Transverse colon (tissue), 4 donors: Measurements from ENCODE around the gene BRICD5. TPM values are rescaled to one million over a fixed set of nuclear protein-coding genes. Genes with fewer than 3 reads are reported as not detected.
"Not testable (repeated sequence)": the region's sequence is repeated elsewhere in the genome, so short reads cannot be mapped to it uniquely, and the experiment has no call there.

Experiments
- DNase-seq: peaks from one replicate; pipeline ENCODE4 v3.0.0-alpha.2; 2019
- H3K27ac ChIP-seq, 4 donors: fragments of 200-600 bp; sonication (generic); 2 replicates each; pipeline ENCODE4 v1.5.1; 2016 to 2018; ENCODE audit warnings: inconsistent platforms in 4 of 4
- H3K27me3 ChIP-seq: fragments of 200-600 bp; sonication (generic); 2 replicates; pipeline ENCODE4 v1.5.1; 2017; ENCODE audit warnings: inconsistent platforms
- H3K36me3 ChIP-seq, 4 donors: fragments of 200-600 bp; sonication (generic); 2 replicates each; pipeline ENCODE4 v1.5.1; 2017 to 2019; ENCODE audit warnings: inconsistent platforms in 4 of 4
- H3K4me1 ChIP-seq, 4 donors: fragments of 200-600 bp; sonication (generic); 2 replicates each; pipeline ENCODE4 v1.5.1; 2017 to 2020; ENCODE audit warnings: inconsistent platforms in 4 of 4
- H3K4me3 ChIP-seq, 4 donors: fragments of 200-600 bp; sonication (generic); 1 replicate in 1 of 4; 2 replicates in 3 of 4; pipeline versions ENCODE4 v1.5.1 to v1.6.1; 2017 to 2019; ENCODE audit warnings: inconsistent platforms in 4 of 4
- H3K9me3 ChIP-seq, 2 donors: fragments of 200-600 bp; sonication (generic); 2 replicates each; pipeline ENCODE4 v1.5.1; 2017 to 2019; ENCODE audit warnings: inconsistent platforms in 2 of 2
- CTCF ChIP-seq, 5 experiments: fragments of 200-600 bp in 3 of 5; fragments of 450-650 bp in 2 of 5; sonication (generic) in 3 of 5; IDR thresholded peaks; 1 replicate in 2 of 5; 2 replicates in 3 of 5; pipeline ENCODE4 v1.5.1; 2016 to 2017; ENCODE audit warnings: antibody characterized with exemption in 5 of 5, inconsistent platforms in 3 of 5, mild to moderate bottlenecking in 2 of 5, moderate library complexity in 1 of 5
- EP300 ChIP-seq: sonication (generic); formaldehyde crosslinking; IDR thresholded peaks from one replicate; pipeline ENCODE4 v1.6.1; 2017; ENCODE audit warnings: antibody characterized with exemption, low read depth
- POLR2A ChIP-seq: fragments of 450-650 bp; IDR thresholded peaks from one replicate; pipeline ENCODE4 v1.6.1; 2016; ENCODE audit warnings: antibody characterized with exemption, mild to moderate bottlenecking, moderate library complexity
- POLR2AphosphoS5 ChIP-seq, 3 donors: sonication (generic); formaldehyde crosslinking; IDR thresholded peaks; one replicate each; pipeline ENCODE4 v1.6.1; 2016; ENCODE audit warnings: antibody characterized with exemption in 3 of 3
- WGBS, 2 donors: methylation state at CpG; one replicate each; pipeline ENCODE4 v1.1.5; 2018; ENCODE audit warnings: low coverage in 1 of 2; 5-methylcytosine and 5-hydroxymethylcytosine counted together
- in situ Hi-C, 4 donors: fragments of 200-750 bp; cut with MboI; loops; one replicate each; pipeline versions ENCODE4 v1.15.0 to v1.15.1; 2017; ENCODE audit warnings: low sequenced_read_pairs in 3 of 4, low pct_ligation_motif_present in 1 of 4, low pct_unique_long_range_greater_than_20kb in 1 of 4
- intact Hi-C: fragments of 100-400 bp; cut with DNase I; formaldehyde crosslinking; loops from one replicate; pipeline ENCODE4 v1.15.1; 2023; ENCODE audit warnings: low total_unique reads
- total RNA-seq, 4 donors: library from RNA; depleted of rRNA; stranded (reverse); fragments of >200 nt; gene quantifications; one replicate each; pipeline ENCODE4 v1.1.0, GENCODE V29; 2016

BRICD5 gene
- 10 to 100 TPM in 2 of 4 donors, 1 to 10 TPM in 2; 5.7 to 29.9 (median 11.7) TPM for total RNA-seq

- intact Hi-C loops (no loop called here), in situ Hi-C loops (no loop called here)
- no peaks in the 10 kb centered on the region for H3K27me3 ChIP-seq
- TF ChIP-seq POLR2AphosphoS5 (IDR thresholded peaks at IDR 0.05) = no peak
- TF ChIP-seq CTCF (IDR thresholded peaks at IDR 0.05) = no peak
- no peak for TF ChIP-seq EP300
- no peak for TF ChIP-seq POLR2A
- H3K9me3 ChIP-seq = no peaks in the 10 kb centered on the region
- H3K27ac ChIP-seq = no peak within 1 kb of the TSS
- no peak within 1 kb of the TSS for H3K4me3 ChIP-seq
- peaks cover 0 to 13% (median 3%) of the 10 kb centered on the region in 4 donors for H3K36me3 ChIP-seq
- 76% methylated on average over 24 of the region's 24 CpGs; no CpG with 5 or more reads in 1 of the 2 donors for WGBS, 2 donors
- no peak for DNase-seq
- peaks cover 25 to 36% (median 32%) of the 10 kb centered on the region in 4 donors for H3K4me1 ChIP-seq
Measured at GRCh38 chr16:2210386-2211365, at the start of gene BRICD5. BRICD5 (minus strand) TSS chr16:2210863; CDS start chr16:2210833, 30 bp downstream.

- H3K9me3 ChIP-seq = no peaks in the 10 kb centered on the region
- peaks cover 0 to 82% (median 35%) of the 10 kb centered on the region in 4 donors for H3K36me3 ChIP-seq
- no peak for TF ChIP-seq EP300
- no peak for TF ChIP-seq CTCF (IDR thresholded peaks at IDR 0.05)
- TF ChIP-seq POLR2A = no peak
- TF ChIP-seq POLR2AphosphoS5 (IDR thresholded peaks at IDR 0.05) = no peak
- intact Hi-C loops (no loop called here), in situ Hi-C loops (no loop called here)
- H3K4me3 ChIP-seq = no peak overlapping the region
- WGBS, 2 donors = 75 to 84% methylated on average over 8 of the region's 8 CpGs
- no peak overlapping the region for H3K27ac ChIP-seq
- no peaks in the 10 kb centered on the region for H3K27me3 ChIP-seq
- H3K4me1 ChIP-seq = peaks cover 0 to 5% (median 4%) of the 10 kb centered on the region in 4 donors
- DNase-seq = no peak
Measured at GRCh38 chr16:2260250-2260649, 49.6 kb upstream of the BRICD5 start.

- in situ Hi-C loops, H3K4me3 ChIP-seq, H3K27ac ChIP-seq, H3K9me3 ChIP-seq, H3K27me3 ChIP-seq, intact Hi-C loops, DNase-seq, H3K4me1 ChIP-seq: not testable (repeated sequence)
- WGBS, 2 donors = 86 to 92% methylated on average over 4 to 7 of the region's 7 CpGs
- H3K36me3 ChIP-seq = peaks cover 0 to 93% (median 38%) of the 10 kb centered on the region in 4 donors
Measured at GRCh38 chr16:2258530-2258929, 47.9 kb upstream of the BRICD5 start.

GRCh38 chr16:2257726-2258125 lies 47.1 kb upstream of the BRICD5 start:
- Histone ChIP-seq H3K4me3 (no peak overlapping the region), H3K27ac (no peak overlapping the region), H3K36me3 (peaks cover 0 to 92% (median 34%) of the 10 kb centered on the region in 4 donors), H3K27me3 (no peaks in the 10 kb centered on the region), H3K9me3 (no peaks in the 10 kb centered on the region), H3K4me1 (no peaks in the 10 kb centered on the region)
- DNase-seq = no peak
- 84 to 92% methylated on average over 4 to 6 of the region's 6 CpGs for WGBS, 2 donors
- in situ Hi-C loops (no loop called here), intact Hi-C loops (no loop called here)
- no peak for TF ChIP-seq CTCF (IDR thresholded peaks at IDR 0.05)
- no peak for TF ChIP-seq EP300
- TF ChIP-seq POLR2A = no peak
- TF ChIP-seq POLR2AphosphoS5 (IDR thresholded peaks at IDR 0.05) = no peak
